ENCODE results near the gene AKR7A2. TPM values are rescaled to one million over a fixed set of nuclear protein-coding genes. Genes with fewer than 3 reads are reported as not detected.

Gene AKR7A2
- total RNA-seq, 1 donor from 2014 or later, result 49.7 TPM

GRCh38 chr1:19343617-19344350 lies 31.8 kb upstream of the AKR7A2 start:
- no peak for DNase-seq (ENCODE audit: low read depth in 2 of 2)

GRCh38 chr1:19342894-19343616 lies 31.1 kb upstream of the AKR7A2 start:
- DNase-seq (ENCODE audit: low read depth in 2 of 2), result no peak

GRCh38 chr1:19342062-19342750 lies 30.3 kb upstream of the AKR7A2 start:
- no peak for DNase-seq (ENCODE audit: low read depth in 2 of 2)

GRCh38 chr1:19341201-19342061 lies 29.5 kb upstream of the AKR7A2 start:
- peak; percentile 30 to 70 for DNase-seq (ENCODE audit: low read depth in 2 of 2)

- no peak for DNase-seq (ENCODE audit: low read depth in 2 of 2)
Observed at GRCh38 chr1:19340387-19340937, 28.5 kb upstream of the AKR7A2 start.

- DNase-seq (ENCODE audit: low read depth in 2 of 2), result no peak
Observed at GRCh38 chr1:19339214-19339861, 27.4 kb upstream of the AKR7A2 start.

- DNase-seq (ENCODE audit: low read depth in 2 of 2), result no peak
Observed at GRCh38 chr1:19338323-19338762, 26.4 kb upstream of the AKR7A2 start.

- DNase-seq (ENCODE audit: low read depth in 2 of 2), result peak in 1 of 2 donors; percentile 40
Observed at GRCh38 chr1:19337289-19337688, 25.3 kb upstream of the AKR7A2 start.

GRCh38 chr1:19336543-19336942 lies 24.6 kb upstream of the AKR7A2 start:
- peak in 1 of 2 donors; percentile 23 for DNase-seq (ENCODE audit: low read depth in 2 of 2)

- no peak for DNase-seq (ENCODE audit: low read depth in 2 of 2)
Observed at GRCh38 chr1:19333587-19334354, 21.8 kb upstream of the AKR7A2 start.

- no peak for DNase-seq (ENCODE audit: low read depth in 2 of 2)
Observed at GRCh38 chr1:19332832-19333231, 20.9 kb upstream of the AKR7A2 start.

GRCh38 chr1:19331262-19331878 lies 19.4 kb upstream of the AKR7A2 start:
- DNase-seq (ENCODE audit: low read depth in 2 of 2), result no peak

- DNase-seq (ENCODE audit: low read depth in 2 of 2), result no peak
Observed at GRCh38 chr1:19330449-19331135, 18.6 kb upstream of the AKR7A2 start.

GRCh38 chr1:19329611-19330010 lies 17.7 kb upstream of the AKR7A2 start:
- DNase-seq (ENCODE audit: low read depth in 2 of 2), result no peak

GRCh38 chr1:19329188-19329587 lies 17.2 kb upstream of the AKR7A2 start:
- DNase-seq (ENCODE audit: low read depth in 2 of 2), result no peak

- DNase-seq (ENCODE audit: low read depth in 2 of 2), result no peak
Observed at GRCh38 chr1:19328486-19328885, 16.5 kb upstream of the AKR7A2 start.

- DNase-seq (ENCODE audit: low read depth in 2 of 2), result no peak
Observed at GRCh38 chr1:19327736-19328135, 15.8 kb upstream of the AKR7A2 start.

GRCh38 chr1:19327301-19327700 lies 15.4 kb upstream of the AKR7A2 start:
- DNase-seq (ENCODE audit: low read depth in 2 of 2), result no peak

- DNase-seq (ENCODE audit: low read depth in 2 of 2), result no peak
Observed at GRCh38 chr1:19326748-19327065, 14.8 kb upstream of the AKR7A2 start.

Data from dermis microvascular lymphatic vessel endothelial cell (primary cell).